Fibroblast of lung (primary cell): ENCODE results near the gene SUN3.

ENCODE experiments used
- CTCF ChIP-seq, 2 donors: IDR thresholded peaks in 1 of 2; conservative IDR thresholded peaks in 1 of 2; 1 replicate in 1 of 2; 2 replicates in 1 of 2; pipeline ENCODE4 v1.5.1; 2011 to 2012; ENCODE audit warnings: low read length in 2 of 2, control low read depth in 1 of 2, inconsistent platforms in 1 of 2, low read depth in 1 of 2, mild to moderate bottlenecking in 1 of 2
- EZH2 ChIP-seq: IDR thresholded peaks from 2 replicates; pipeline ENCODE4 v1.5.1; 2012; ENCODE audit warnings: low read length, control low read depth, mild to moderate bottlenecking; ENCODE audit errors: missing control alignments

GRCh38 chr7:48046458-48046857 lies 17.6 kb upstream of the SUN3 start:
- TF ChIP-seq CTCF (conservative IDR thresholded peaks at IDR 0.05 in 1 of 2, IDR thresholded peaks at IDR 0.05 in 1 of 2; ENCODE audit: low read depth in 1 of 2, low read length in 2 of 2) = no peak
- no peak for TF ChIP-seq EZH2
